Activated naive CD8-positive, alpha-beta T cell treated with anti-CD3 and anti-CD28 coated beads for 36 hours (primary cell): ENCODE results near the gene PGA3. TPM values are rescaled to one million over a fixed set of nuclear protein-coding genes. Genes with fewer than 3 reads are reported as not detected.
"Not testable (repeated sequence)": the region's sequence is repeated elsewhere in the genome, so short reads cannot be mapped to it uniquely, and the experiment has no call there.

ENCODE experiments used
- DNase-seq: peaks from one replicate; pipeline ENCODE4 v3.0.0; 2021
- H3K27ac Mint-ChIP-seq: one replicate; pipeline ENCODE4 v1.8.0; 2022; ENCODE audit warnings: mild to moderate bottlenecking, moderate library complexity, mixed read lengths
- H3K27me3 Mint-ChIP-seq: one replicate; pipeline ENCODE4 v1.8.0; 2022; ENCODE audit warnings: mild to moderate bottlenecking, mixed read lengths
- H3K36me3 Mint-ChIP-seq: one replicate; pipeline ENCODE4 v1.8.0; 2021; ENCODE audit warnings: mild to moderate bottlenecking, mixed read lengths
- H3K4me1 Mint-ChIP-seq: one replicate; pipeline ENCODE4 v1.8.0; 2021; ENCODE audit warnings: mixed read lengths
- H3K4me3 Mint-ChIP-seq: one replicate; pipeline ENCODE4 v1.8.0; 2022; ENCODE audit warnings: mild to moderate bottlenecking, moderate library complexity, mixed read lengths
- H3K9me3 Mint-ChIP-seq: one replicate; pipeline ENCODE4 v1.8.0; 2022; ENCODE audit warnings: mixed read lengths
- total RNA-seq, 2 experiments: library from RNA; stranded (reverse); gene quantifications; one replicate each; pipeline ENCODE4 v1.2.3, GENCODE V29; 2021

PGA3 gene
- total RNA-seq, 2 experiments from 2014 or later = not detected

DNA sequence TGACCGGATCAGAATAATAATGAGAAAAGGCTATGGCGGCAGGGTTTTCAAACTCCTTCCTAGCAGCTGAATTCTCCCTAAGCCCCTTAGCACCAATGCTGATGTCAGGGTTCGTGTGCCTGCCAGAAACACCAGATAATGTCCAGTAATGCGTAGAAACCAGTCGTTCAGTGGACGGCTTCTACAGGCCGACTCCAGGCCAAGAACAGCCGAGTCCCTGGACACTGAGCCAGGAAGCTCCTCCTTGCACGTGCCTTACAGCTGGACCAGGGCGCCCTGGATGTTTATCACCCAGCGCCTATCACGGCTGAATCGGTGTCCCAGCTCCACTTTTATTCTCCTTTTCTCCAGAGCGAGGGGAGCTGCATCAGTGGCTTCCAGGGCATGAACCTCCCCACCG lies 8.9 kb downstream of the PGA3 start:
- not testable (repeated sequence) for H3K4me1 Mint-ChIP-seq, H3K4me3 Mint-ChIP-seq, H3K27me3 Mint-ChIP-seq, H3K36me3 Mint-ChIP-seq, DNase-seq, H3K27ac Mint-ChIP-seq, H3K9me3 Mint-ChIP-seq

DNA sequence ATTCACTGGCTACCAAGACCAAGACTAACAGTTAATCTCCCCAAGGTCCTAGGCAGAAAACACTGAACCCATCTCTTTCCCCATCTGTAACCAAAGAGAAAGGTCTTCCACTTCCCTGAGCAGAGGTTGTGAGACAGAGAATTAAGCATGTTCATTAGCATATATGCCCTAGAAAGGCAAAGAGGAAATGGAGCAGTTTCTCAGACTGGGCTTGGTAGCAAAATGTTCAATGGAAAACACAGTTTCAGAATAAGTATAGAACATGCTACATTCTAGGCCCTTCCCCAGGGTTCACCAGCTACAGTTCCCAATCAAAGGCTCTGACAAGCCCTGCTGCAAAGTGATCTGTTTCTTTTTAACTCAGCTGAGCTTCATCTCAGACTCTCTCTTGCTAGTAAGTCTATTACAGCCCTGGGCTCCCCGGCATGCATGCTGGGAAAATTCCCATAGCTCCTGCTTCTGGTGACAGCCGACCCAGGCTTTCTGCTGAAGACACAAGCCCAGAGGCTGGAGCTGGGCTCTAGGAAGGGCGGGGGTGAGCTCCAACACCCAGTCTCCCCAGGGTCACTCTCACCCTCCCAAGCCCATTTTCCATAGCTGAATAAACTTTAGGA lies 10.5 kb downstream of the PGA3 start:
- not testable (repeated sequence) for H3K9me3 Mint-ChIP-seq, H3K36me3 Mint-ChIP-seq, H3K27me3 Mint-ChIP-seq, H3K4me1 Mint-ChIP-seq, DNase-seq, H3K4me3 Mint-ChIP-seq, H3K27ac Mint-ChIP-seq

DNA sequence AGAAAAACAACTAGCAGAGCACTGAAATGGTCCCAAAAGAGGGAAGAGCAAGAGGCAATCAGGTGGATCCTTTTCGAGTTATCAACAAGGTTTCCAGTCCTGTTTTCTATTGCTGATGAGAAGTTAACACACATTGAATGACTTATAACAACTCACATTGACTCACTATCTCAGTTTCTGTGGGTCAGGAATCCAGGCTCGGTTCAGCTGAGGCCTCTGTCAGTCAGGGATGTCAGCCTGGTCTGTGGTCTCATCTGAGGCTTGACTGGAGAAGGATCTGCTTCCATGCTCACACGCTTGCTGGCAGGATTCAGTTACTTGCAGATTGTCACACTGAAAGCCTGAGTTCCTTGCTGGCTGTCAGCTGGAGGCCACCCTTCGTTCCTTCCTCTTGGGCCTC lies 15.0 kb downstream of the PGA3 start:
- H3K36me3 Mint-ChIP-seq, H3K4me3 Mint-ChIP-seq, H3K9me3 Mint-ChIP-seq, H3K27me3 Mint-ChIP-seq, DNase-seq, H3K27ac Mint-ChIP-seq, H3K4me1 Mint-ChIP-seq: not testable (repeated sequence)

DNA sequence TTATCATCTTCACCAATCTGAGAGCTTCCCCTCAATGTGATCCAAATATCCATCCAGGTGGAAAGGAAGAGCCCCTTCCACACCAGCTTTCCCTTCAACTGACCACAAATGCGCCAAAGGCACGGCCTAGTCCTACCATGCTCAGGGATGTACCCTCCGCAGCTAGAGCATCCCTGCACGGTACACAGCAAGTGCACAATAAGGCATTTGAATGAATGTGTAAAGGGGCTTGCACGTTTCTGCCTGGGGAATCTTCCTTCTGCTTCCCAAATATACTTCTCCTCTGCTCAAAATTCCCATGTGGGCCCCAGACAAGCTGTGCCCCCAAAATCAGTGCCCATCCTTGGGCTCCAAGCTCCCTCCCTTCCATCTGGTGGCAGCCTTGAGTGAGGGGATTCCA lies 15.7 kb downstream of the PGA3 start:
- not testable (repeated sequence) for H3K27ac Mint-ChIP-seq, H3K4me3 Mint-ChIP-seq, DNase-seq, H3K4me1 Mint-ChIP-seq, H3K27me3 Mint-ChIP-seq, H3K9me3 Mint-ChIP-seq, H3K36me3 Mint-ChIP-seq

DNA sequence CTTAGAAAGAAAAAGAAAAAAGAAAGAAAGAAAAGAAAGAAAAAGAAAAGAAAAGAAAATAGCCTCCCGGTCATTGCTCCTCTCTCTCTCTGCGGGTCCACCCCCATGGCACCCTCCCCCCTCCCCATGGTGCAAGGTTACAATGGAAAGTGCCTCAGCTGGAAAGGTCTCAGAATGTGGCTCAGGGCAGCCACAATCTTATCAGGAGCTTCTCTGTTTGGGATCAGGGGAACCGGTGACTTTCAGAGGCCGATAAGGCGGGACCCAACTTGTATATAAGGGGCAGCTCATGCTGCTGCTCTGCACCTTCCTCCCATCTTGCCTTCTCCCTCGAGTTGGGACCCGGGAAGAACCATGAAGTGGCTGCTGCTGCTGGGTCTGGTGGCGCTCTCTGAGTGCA lies 18.7 kb downstream of the PGA3 start, which contains the start of gene PGA4:
TSS of gene PGA4 (plus strand) at position 301 of the 400 bp plus-strand sequence. CDS start at position 355, 54 bp downstream.
- not testable (repeated sequence) for H3K4me3 Mint-ChIP-seq, H3K27me3 Mint-ChIP-seq, H3K9me3 Mint-ChIP-seq, DNase-seq, H3K4me1 Mint-ChIP-seq, H3K27ac Mint-ChIP-seq, H3K36me3 Mint-ChIP-seq

DNA sequence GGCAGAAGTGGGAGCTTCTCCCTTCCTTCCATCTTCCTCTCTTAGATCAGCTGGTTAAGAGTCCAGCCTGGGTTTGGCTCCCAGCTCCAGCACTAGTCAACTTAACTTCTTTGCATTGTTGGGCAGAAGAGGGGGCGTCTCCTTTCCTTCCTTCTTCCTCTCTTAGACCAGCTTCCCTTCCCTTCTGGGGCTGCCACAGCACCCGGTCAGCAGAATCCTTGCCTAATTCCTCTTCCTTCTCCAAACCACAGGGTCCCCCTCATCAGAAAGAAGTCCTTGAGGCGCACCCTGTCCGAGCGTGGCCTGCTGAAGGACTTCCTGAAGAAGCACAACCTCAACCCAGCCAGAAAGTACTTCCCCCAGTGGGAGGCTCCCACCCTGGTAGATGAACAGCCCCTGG lies 19.4 kb downstream of the PGA3 start:
- not testable (repeated sequence) for H3K27ac Mint-ChIP-seq, H3K36me3 Mint-ChIP-seq, H3K27me3 Mint-ChIP-seq, H3K4me1 Mint-ChIP-seq, DNase-seq, H3K4me3 Mint-ChIP-seq, H3K9me3 Mint-ChIP-seq

DNA sequence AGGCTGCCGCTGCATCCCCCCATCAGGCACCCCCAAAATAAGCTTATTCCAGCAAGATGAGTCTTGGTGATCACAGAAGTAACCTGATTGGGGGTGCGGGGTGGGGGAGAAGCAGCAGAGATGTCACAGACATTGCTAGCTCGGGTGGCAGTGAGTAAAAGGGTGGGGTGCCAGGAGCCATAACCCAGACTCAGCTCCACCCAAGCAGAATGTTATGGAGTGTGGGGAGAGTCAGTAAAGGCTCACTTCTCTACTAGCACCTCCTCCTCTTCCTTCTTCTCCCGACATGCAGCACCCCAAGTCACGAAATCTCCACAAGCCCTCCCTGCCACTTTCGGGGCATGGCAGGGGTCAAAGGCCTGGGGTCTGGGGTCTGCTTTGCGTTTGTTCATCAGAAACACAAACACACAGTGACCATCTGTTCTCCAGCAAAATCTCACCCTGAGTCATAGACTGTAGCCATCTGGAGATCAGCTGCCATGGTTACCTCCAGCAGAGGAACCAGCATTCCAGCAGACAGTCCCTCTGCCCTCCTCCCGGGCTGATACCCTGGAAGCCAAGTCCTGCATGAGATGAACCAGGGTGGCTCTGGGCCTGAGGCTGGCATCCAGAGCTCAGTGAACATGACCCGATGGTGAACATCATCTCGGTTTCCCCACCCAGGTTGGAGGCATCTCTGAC lies 23.3 kb downstream of the PGA3 start:
- not testable (repeated sequence) for H3K27me3 Mint-ChIP-seq, H3K4me3 Mint-ChIP-seq, H3K27ac Mint-ChIP-seq, H3K36me3 Mint-ChIP-seq, H3K9me3 Mint-ChIP-seq, DNase-seq, H3K4me1 Mint-ChIP-seq

DNA sequence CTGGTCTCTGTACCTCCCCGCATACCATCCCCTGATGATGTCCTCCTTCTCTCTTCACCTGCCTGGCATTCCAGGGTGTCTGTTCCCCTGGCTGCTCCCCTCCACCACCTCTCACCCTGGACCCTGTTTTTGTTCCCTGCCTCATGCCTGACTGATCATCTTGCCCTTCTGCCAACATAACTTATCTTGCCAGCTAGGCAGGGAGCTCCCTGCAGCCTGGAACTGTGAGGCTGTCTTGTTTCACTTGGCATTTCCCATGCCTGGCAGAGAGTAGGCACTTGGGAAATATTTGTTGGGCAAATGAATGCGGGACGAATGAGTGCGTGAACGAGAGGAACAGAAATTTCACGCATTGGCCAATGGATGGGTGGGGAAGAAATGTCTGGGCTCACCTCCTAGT lies 26.1 kb downstream of the PGA3 start:
- not testable (repeated sequence) for H3K27me3 Mint-ChIP-seq, H3K9me3 Mint-ChIP-seq, H3K4me1 Mint-ChIP-seq, H3K27ac Mint-ChIP-seq, H3K36me3 Mint-ChIP-seq, DNase-seq, H3K4me3 Mint-ChIP-seq

DNA sequence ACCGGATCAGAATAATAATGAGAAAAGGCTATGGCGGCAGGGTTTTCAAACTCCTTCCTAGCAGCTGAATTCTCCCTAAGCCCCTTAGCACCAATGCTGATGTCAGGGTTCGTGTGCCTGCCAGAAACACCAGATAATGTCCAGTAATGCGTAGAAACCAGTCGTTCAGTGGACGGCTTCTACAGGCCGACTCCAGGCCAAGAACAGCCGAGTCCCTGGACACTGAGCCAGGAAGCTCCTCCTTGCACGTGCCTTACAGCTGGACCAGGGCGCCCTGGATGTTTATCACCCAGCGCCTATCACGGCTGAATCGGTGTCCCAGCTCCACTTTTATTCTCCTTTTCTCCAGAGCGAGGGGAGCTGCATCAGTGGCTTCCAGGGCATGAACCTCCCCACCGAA lies 27.7 kb downstream of the PGA3 start:
- not testable (repeated sequence) for H3K27ac Mint-ChIP-seq, H3K36me3 Mint-ChIP-seq, H3K4me1 Mint-ChIP-seq, H3K27me3 Mint-ChIP-seq, H3K9me3 Mint-ChIP-seq, H3K4me3 Mint-ChIP-seq, DNase-seq

DNA sequence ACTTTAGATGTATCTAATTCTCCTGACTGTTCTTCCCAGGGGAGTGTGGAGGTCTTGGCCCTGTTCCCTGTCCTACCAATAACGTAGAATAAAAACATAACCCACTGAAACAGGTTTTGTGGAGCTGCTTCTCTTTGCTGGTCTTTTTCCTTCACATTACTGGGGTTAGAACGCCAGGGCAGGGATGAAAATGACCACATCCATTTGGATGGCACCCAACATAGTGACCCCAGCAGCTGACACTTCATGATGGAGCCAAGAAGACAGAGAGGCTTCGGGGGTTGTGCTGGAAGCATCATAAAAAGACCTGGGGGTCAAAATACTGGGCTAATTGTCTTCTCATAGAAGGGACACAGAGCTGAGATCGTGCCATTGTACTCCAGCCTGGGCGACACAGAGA lies 28.3 kb downstream of the PGA3 start:
- H3K27ac Mint-ChIP-seq, DNase-seq, H3K36me3 Mint-ChIP-seq, H3K27me3 Mint-ChIP-seq, H3K4me3 Mint-ChIP-seq, H3K9me3 Mint-ChIP-seq, H3K4me1 Mint-ChIP-seq: not testable (repeated sequence)

DNA sequence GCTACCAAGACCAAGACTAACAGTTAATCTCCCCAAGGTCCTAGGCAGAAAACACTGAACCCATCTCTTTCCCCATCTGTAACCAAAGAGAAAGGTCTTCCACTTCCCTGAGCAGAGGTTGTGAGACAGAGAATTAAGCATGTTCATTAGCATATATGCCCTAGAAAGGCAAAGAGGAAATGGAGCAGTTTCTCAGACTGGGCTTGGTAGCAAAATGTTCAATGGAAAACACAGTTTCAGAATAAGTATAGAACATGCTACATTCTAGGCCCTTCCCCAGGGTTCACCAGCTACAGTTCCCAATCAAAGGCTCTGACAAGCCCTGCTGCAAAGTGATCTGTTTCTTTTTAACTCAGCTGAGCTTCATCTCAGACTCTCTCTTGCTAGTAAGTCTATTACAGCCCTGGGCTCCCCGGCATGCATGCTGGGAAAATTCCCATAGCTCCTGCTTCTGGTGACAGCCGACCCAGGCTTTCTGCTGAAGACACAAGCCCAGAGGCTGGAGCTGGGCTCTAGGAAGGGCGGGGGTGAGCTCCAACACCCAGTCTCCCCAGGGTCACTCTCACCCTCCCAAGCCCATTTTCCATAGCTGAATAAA lies 29.3 kb downstream of the PGA3 start:
- not testable (repeated sequence) for H3K9me3 Mint-ChIP-seq, H3K36me3 Mint-ChIP-seq

DNA sequence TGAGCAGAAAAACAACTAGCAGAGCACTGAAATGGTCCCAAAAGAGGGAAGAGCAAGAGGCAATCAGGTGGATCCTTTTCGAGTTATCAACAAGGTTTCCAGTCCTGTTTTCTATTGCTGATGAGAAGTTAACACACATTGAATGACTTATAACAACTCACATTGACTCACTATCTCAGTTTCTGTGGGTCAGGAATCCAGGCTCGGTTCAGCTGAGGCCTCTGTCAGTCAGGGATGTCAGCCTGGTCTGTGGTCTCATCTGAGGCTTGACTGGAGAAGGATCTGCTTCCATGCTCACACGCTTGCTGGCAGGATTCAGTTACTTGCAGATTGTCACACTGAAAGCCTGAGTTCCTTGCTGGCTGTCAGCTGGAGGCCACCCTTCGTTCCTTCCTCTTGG lies 33.8 kb downstream of the PGA3 start:
- H3K27me3 Mint-ChIP-seq, H3K36me3 Mint-ChIP-seq, H3K4me1 Mint-ChIP-seq, H3K27ac Mint-ChIP-seq, H3K9me3 Mint-ChIP-seq, DNase-seq, H3K4me3 Mint-ChIP-seq: not testable (repeated sequence)

More for the DNA sequence above, 29.3 kb downstream of the PGA3 start:
- H3K27me3 Mint-ChIP-seq, H3K4me3 Mint-ChIP-seq, H3K4me1 Mint-ChIP-seq, DNase-seq, H3K27ac Mint-ChIP-seq: not testable (repeated sequence)

DNA sequence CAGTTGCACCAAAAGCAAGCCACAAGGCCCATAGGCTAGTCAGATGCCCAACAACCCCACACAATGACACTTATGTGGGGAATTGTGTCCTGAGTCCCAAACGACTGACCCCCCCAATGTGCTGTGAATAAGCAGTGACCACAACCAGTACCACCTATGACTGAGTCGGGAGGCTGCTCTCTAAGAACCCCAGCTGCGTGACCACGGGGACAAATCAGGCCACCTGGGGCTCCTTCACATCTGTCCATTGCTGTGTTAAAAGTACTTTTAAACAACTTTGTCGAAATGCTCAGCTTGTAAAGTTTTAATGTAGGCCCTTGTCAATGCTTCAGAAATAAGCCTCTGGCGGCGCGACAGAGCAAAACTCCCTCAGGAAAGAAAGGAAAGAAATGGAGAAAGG lies 37.0 kb downstream of the PGA3 start:
- not testable (repeated sequence) for H3K9me3 Mint-ChIP-seq, H3K36me3 Mint-ChIP-seq, H3K27me3 Mint-ChIP-seq, H3K27ac Mint-ChIP-seq, DNase-seq, H3K4me1 Mint-ChIP-seq, H3K4me3 Mint-ChIP-seq

DNA sequence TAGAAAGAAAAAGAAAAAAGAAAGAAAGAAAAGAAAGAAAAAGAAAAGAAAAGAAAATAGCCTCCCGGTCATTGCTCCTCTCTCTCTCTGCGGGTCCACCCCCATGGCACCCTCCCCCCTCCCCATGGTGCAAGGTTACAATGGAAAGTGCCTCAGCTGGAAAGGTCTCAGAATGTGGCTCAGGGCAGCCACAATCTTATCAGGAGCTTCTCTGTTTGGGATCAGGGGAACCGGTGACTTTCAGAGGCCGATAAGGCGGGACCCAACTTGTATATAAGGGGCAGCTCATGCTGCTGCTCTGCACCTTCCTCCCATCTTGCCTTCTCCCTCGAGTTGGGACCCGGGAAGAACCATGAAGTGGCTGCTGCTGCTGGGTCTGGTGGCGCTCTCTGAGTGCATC lies 37.6 kb downstream of the PGA3 start, which contains the start of gene PGA5:
TSS of gene PGA5 (plus strand) at position 301 of the 400 bp plus-strand sequence. CDS start at position 353, 52 bp downstream.
- not testable (repeated sequence) for H3K4me3 Mint-ChIP-seq, H3K4me1 Mint-ChIP-seq, DNase-seq, H3K27me3 Mint-ChIP-seq, H3K36me3 Mint-ChIP-seq, H3K9me3 Mint-ChIP-seq, H3K27ac Mint-ChIP-seq

DNA sequence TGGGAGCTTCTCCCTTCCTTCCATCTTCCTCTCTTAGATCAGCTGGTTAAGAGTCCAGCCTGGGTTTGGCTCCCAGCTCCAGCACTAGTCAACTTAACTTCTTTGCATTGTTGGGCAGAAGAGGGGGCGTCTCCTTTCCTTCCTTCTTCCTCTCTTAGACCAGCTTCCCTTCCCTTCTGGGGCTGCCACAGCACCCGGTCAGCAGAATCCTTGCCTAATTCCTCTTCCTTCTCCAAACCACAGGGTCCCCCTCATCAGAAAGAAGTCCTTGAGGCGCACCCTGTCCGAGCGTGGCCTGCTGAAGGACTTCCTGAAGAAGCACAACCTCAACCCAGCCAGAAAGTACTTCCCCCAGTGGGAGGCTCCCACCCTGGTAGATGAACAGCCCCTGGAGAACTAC lies 38.2 kb downstream of the PGA3 start:
- H3K4me3 Mint-ChIP-seq, H3K36me3 Mint-ChIP-seq, H3K4me1 Mint-ChIP-seq, H3K9me3 Mint-ChIP-seq, H3K27me3 Mint-ChIP-seq, DNase-seq, H3K27ac Mint-ChIP-seq: not testable (repeated sequence)
